DOHH2 (cell line): ENCODE data around the gene GRHPR.

ENCODE experiments used
- EZH2phosphoT487 ChIP-seq: fragments of 200-600 bp; sonication (generic); IDR thresholded peaks from 2 replicates; pipeline ENCODE4 v1.6.1; 2017; ENCODE audit warnings: borderline replicate concordance, mild to moderate bottlenecking, antibody characterized with exemption, low read length, moderate library complexity, mixed read lengths
- TF ChIP-seq, protein P1 (sequence below): fragments of 200-600 bp; sonication (generic); IDR thresholded peaks from one replicate; pipeline ENCODE4 v1.5.1; 2014; ENCODE audit warnings: antibody characterized with exemption, mild to moderate bottlenecking, low read depth, low read length; ENCODE audit not compliant: poor library complexity, severe bottlenecking

DNA sequence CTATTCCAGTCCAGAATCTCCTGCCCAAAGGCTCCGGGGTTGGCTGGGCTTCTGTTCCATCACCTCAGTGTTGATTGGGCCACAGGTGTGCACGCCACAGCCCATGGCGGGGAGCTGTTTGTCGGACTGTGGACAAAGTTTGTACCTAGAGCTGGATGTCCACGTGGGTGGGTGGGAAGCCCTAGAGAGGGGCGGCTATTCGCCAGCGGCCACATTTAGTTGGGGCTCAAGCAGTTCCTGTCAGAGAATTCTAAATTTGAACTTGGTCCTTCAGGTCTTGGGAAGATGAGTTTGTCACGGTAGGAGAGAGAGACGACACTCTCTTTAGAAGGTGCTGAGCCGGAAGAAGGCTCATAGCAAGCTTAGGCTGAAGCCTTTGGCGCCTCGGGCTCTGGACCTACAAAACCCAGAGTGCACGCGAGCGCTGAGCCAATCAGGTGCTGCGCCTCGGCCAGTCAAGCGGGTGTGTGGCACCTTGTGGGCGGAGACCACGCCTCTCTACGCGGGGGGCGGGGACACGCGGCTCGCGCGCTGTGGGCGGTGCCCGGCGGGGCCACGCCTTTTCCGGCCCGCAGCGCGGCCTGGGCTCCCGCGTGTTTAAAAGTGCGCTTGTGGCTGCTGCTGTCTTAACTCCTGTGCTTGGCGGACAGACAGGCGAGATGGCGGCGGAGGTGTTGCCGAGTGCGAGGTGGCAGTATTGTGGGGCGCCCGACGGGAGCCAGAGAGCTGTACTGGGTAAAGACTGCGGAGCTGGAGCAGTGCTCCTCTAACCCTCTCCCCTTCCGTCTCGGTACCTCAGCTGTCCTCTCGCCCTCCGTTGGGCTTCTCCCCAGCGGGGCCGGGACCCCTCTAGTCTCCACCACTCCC is 63.1 kb downstream of the GRHPR start, which contains the start of gene POLR1E:
- TF ChIP-seq, protein P1, sequence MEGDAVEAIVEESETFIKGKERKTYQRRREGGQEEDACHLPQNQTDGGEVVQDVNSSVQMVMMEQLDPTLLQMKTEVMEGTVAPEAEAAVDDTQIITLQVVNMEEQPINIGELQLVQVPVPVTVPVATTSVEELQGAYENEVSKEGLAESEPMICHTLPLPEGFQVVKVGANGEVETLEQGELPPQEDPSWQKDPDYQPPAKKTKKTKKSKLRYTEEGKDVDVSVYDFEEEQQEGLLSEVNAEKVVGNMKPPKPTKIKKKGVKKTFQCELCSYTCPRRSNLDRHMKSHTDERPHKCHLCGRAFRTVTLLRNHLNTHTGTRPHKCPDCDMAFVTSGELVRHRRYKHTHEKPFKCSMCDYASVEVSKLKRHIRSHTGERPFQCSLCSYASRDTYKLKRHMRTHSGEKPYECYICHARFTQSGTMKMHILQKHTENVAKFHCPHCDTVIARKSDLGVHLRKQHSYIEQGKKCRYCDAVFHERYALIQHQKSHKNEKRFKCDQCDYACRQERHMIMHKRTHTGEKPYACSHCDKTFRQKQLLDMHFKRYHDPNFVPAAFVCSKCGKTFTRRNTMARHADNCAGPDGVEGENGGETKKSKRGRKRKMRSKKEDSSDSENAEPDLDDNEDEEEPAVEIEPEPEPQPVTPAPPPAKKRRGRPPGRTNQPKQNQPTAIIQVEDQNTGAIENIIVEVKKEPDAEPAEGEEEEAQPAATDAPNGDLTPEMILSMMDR = no peak
- TF ChIP-seq EZH2phosphoT487 = no peak
